ENCODE data around the gene CEND1. TPM values are rescaled to one million over a fixed set of nuclear protein-coding genes. Genes with fewer than 3 reads are reported as not detected.

The CEND1 gene
- total RNA-seq, 1 experiment from 2014 or later = 2.7 TPM

GRCh38 chr11:812390-812789 is 22.5 kb upstream of the CEND1 start (continued):
- TF ChIP-seq ZNF425 (CRISPR knock-in tag; conservative IDR thresholded peaks at IDR 0.05) (no peak), TP53 (CRISPR knock-in tag; IDR thresholded peaks at IDR 0.05) (no peak), HMGA2 (CRISPR knock-in tag; IDR thresholded peaks at IDR 0.05) (no peak)

- Mint-ChIP-seq H3K27ac (peak overlapping the region; percentile 93), H3K4me3 (peak overlapping the region; percentile 92), H3K9me3 (no peaks in the 10 kb centered on the region), H3K4me1 (peaks cover 32% of the 10 kb centered on the region), H3K36me3 (peaks cover 28% of the 10 kb centered on the region), H3K27me3 (ENCODE audit: low read depth) (no peaks in the 10 kb centered on the region)
- ATAC-seq (no peak), DNase-seq (ENCODE audit: low spot score) (no peak)
- ChIA-PET POLR2A (no interaction called here), CTCF (interaction anchor here (0.9 kb wide), 1 partner anchor 19 kb away, joined by 3 read pairs; no protein-coding TSS in a partner anchor)
- TF ChIP-seq ERG (CRISPR knock-in tag; IDR thresholded peaks at IDR 0.05) (0 out of 2 replicates have a peak, but pooled peaks have one; percentile 4), SMAD3 (CRISPR knock-in tag; IDR thresholded peaks at IDR 0.05; ENCODE audit: borderline replicate concordance) (no peak)
Measured at GRCh38 chr11:811446-812245, 21.8 kb upstream of the CEND1 start.

GRCh38 chr11:810040-810567 is 20.2 kb upstream of the CEND1 start:
- peaks cover 28% of the 10 kb centered on the region for H3K36me3 Mint-ChIP-seq
- peak overlapping the region; percentile 68; the same call in 1 of the 2 replicates for H3K27ac Mint-ChIP-seq
- ChIA-PET POLR2A (interaction anchor here (0.6 to 2.0 kb wide), 6 partner anchors 9 to 25 kb away, joined by 3 to 18 read pairs (median 4); partner anchors contain the start of genes CD151, CRACR2B and PNPLA2), CTCF (interaction anchor here (1.6 to 2.2 kb wide), 3 partner anchors 27 to 38 kb away, joined by 6 to 13 read pairs (median 7); no protein-coding TSS in a partner anchor)
- H3K4me3 Mint-ChIP-seq = peak overlapping the region; percentile 92
- no peak for ATAC-seq
- H3K4me1 Mint-ChIP-seq = peaks cover 39% of the 10 kb centered on the region
- H3K9me3 Mint-ChIP-seq = no peaks in the 10 kb centered on the region
- no peaks in the 10 kb centered on the region for H3K27me3 Mint-ChIP-seq (ENCODE audit: low read depth)
- no peak for DNase-seq (ENCODE audit: low spot score)
- TF ChIP-seq PREB (CRISPR knock-in tag; IDR thresholded peaks at IDR 0.05; ENCODE audit: borderline replicate concordance) (no peak), ZNF219 (CRISPR knock-in tag; IDR thresholded peaks at IDR 0.05; ENCODE audit: borderline replicate concordance) (0 out of 2 replicates have a peak, but pooled peaks have one; percentile 16), FOXP4 (CRISPR knock-in tag; IDR thresholded peaks at IDR 0.05) (peak; percentile 90), ARID4B (CRISPR knock-in tag; IDR thresholded peaks at IDR 0.05; ENCODE audit: borderline replicate concordance) (peak; percentile 23; the same call in 1 of the 2 replicates), TCF7 (CRISPR knock-in tag; IDR thresholded peaks at IDR 0.05; ENCODE audit: low read depth) (0 out of 2 replicates have a peak, but pooled peaks have one; percentile 20), ETV6 (CRISPR knock-in tag; IDR thresholded peaks at IDR 0.05) (peak; percentile 87; the same call in 1 of the 2 replicates), ZNF425 (CRISPR knock-in tag; conservative IDR thresholded peaks at IDR 0.05) (no peak), KAT7 (CRISPR knock-in tag; IDR thresholded peaks at IDR 0.05; ENCODE audit: borderline replicate concordance) (0 out of 2 replicates have a peak, but pooled peaks have one; percentile 26), FOXK1 (CRISPR knock-in tag; IDR thresholded peaks at IDR 0.05) (0 out of 2 replicates have a peak, but pooled peaks have one; percentile 13)

Measured in WTC11 (cell line).